Ishikawa (cell line): ENCODE measurements around the gene CBFA2T2.

Experiments
- EGR1 ChIP-seq: IDR thresholded peaks from 2 replicates; pipeline ENCODE4 v1.6.1; 2012
- EP300 ChIP-seq: IDR thresholded peaks from 2 replicates; pipeline ENCODE4 v1.6.1; 2012; ENCODE audit warnings: borderline replicate concordance
- RAD21 ChIP-seq: IDR thresholded peaks from 2 replicates; pipeline ENCODE4 v1.6.1; 2012; ENCODE audit warnings: low read depth
- TAF1 ChIP-seq: IDR thresholded peaks from 2 replicates; pipeline ENCODE4 v1.6.1; 2012; ENCODE audit warnings: low read depth, mild to moderate bottlenecking
- USF1 ChIP-seq: IDR thresholded peaks from 2 replicates; pipeline ENCODE4 v1.6.1; 2012

GRCh38 chr20:33688938-33689424, 199.1 kb downstream of the CBFA2T2 start:
- TF ChIP-seq EP300 = no peak
- no peak for TF ChIP-seq USF1
- no peak for TF ChIP-seq EGR1
- no peak for TF ChIP-seq RAD21
- TF ChIP-seq TAF1 = no peak
